GM19438 (cell line): Measurements from ENCODE around the gene GGTLC2.

Experiments
- ATAC-seq: cut with Tn5 transposase; IDR thresholded peaks from one replicate; pipeline ENCODE4 v1.9.1; 2021; ENCODE audit warnings: low read depth; ENCODE audit not compliant: unreplicated experiment

The GGTLC2 gene

GRCh38 chr22:22689621-22690345 lies 45.4 kb downstream of the GGTLC2 start:
- no peak for ATAC-seq

GRCh38 chr22:22691055-22691454 lies 46.6 kb downstream of the GGTLC2 start:
- no peak for ATAC-seq

GRCh38 chr22:22691716-22692701 lies 47.6 kb downstream of the GGTLC2 start:
- ATAC-seq: no peak

- ATAC-seq: no peak
Measured at GRCh38 chr22:22692707-22693530, 48.5 kb downstream of the GGTLC2 start.

GRCh38 chr22:22693531-22693884 lies 49.1 kb downstream of the GGTLC2 start:
- ATAC-seq: no peak

GRCh38 chr22:22694106-22694505 lies 49.7 kb downstream of the GGTLC2 start:
- ATAC-seq: no peak

GRCh38 chr22:22696104-22696503 lies 51.7 kb downstream of the GGTLC2 start:
- no peak for ATAC-seq
